Head of caudate nucleus (tissue), 42 donors: ENCODE results near the gene ASB6.
A peak's percentile ranks its signal among the peaks of the same experiment; 100 is the strongest.

ENCODE experiments used
- DNase-seq, 42 donors: peaks; one replicate each; pipeline versions ENCODE4 v3.0.0 to v3.0.0-alpha.2; 2020 to 2021; ENCODE audit warnings: mixed read lengths in 7 of 42
- intact Hi-C: fragments of 100-400 bp; cut with DNase I; formaldehyde crosslinking; loops from one replicate; pipeline ENCODE4 v1.15.0; 2022

Gene ASB6

DNA sequence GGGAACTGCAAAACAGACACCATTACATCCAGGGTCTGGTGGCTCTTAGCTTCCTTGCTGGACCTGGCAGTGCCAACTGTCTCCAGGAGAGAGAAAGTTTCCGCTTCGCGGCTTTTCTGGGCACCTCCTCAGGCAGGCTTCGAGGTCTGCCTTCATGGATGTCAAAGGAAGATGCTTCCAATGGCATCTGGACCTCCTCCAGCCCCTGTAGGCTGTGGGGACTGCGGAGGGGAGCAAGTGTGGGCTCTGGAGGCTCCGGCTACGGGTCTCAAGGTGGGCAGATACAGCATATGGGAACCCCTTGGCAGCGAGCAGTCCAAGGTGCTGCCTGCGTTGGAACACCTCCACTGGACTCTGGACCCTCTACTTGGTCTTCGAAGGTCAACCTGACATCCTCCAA is 27.0 kb downstream of the ASB6 start:
- no peak for DNase-seq
- intact Hi-C loops, result loop anchor here (10.0 kb wide), 1 partner anchor 120 kb away; no protein-coding TSS in a partner anchor

GRCh38 chr9:129613520-129614175 is 28.3 kb downstream of the ASB6 start:
- intact Hi-C loops, result loop anchor here (10.0 kb wide), 1 partner anchor 119 kb away; no protein-coding TSS in a partner anchor
- DNase-seq, result peak; percentile 74 to 96 (median 88)

DNA sequence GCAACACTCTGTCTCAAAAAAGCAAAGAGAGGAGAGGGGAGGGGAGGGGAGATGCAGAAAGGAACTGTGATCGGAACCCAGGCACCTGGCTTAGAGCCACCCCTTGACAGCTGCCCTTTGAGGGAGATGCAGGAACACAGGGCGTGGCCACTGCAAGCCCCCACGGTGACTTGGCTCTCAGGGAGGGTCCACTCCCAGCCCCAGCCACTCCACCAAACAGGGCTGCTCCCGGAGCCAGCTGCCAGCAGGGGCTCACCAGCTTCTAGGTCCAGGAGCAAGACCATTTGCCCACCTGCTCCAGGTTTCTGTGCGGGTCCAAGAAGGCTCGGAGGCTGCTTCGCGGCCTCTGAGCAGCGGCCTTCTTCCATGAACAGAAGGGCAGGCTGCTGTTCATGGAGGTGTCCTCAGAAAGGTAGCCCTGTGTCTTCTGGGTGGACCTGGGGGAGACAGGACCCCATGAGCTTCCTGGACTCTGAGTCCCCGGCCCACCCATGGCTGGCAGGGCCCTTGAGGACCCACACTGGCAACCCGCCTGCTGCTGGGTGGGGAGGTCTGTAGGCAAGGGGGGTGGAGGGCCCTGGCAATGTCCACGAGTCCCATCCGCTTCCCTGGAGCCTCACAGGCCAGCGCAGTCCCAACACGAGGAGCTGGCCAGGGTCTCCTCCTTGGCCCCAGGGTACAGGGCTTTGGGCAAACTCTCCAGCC is 29.0 kb downstream of the ASB6 start:
- peak in 4 of 42 donors; percentile 47 to 62 (median 54) for DNase-seq
- intact Hi-C loops, result loop anchor here (10.0 kb wide), 1 partner anchor 118 kb away; no protein-coding TSS in a partner anchor

DNA sequence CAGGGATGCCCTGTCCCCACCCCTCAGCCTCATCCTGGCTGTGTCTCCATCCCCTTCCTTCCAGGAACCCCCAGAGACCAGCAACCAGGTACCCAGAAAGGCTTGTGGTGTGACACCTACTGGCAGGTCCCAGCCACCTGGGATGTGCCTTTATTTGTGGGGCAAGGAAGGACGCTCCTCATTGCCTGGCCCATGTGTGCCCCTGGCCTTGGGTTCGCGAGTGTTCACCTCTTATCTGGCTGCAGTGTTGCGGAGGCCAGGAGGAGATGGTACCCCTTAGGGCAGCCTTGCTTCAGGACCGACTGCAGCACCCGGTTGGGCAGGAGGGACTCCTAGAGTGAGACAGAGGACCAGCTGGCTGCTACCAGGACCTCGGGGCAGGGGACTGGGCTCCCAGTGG is 29.8 kb downstream of the ASB6 start:
- intact Hi-C loops, result loop anchor here (10.0 kb wide), 1 partner anchor 117 kb away; no protein-coding TSS in a partner anchor
- no peak for DNase-seq

- intact Hi-C loops, result loop anchor here (2.0 to 10.0 kb wide), 3 partner anchors 117 to 473 kb away; no protein-coding TSS in a partner anchor
- DNase-seq, result no peak
Observed at GRCh38 chr9:129611307-129611800, 30.6 kb downstream of the ASB6 start.

GRCh38 chr9:129610473-129611306 is 31.3 kb downstream of the ASB6 start:
- intact Hi-C loops, result loop anchor here (2.0 to 10.0 kb wide), 3 partner anchors 116 to 472 kb away; no protein-coding TSS in a partner anchor
- DNase-seq, result peak; percentile 65 to 89 (median 80)

- DNase-seq, result no peak
- intact Hi-C loops, result loop anchor here (2.0 to 10.0 kb wide), 3 partner anchors 115 to 471 kb away; no protein-coding TSS in a partner anchor
Observed at GRCh38 chr9:129610213-129610472, 31.8 kb downstream of the ASB6 start.

- intact Hi-C loops, result loop anchor here (2.0 to 10.0 kb wide), 3 partner anchors 115 to 471 kb away; no protein-coding TSS in a partner anchor
- no peak for DNase-seq
Observed at GRCh38 chr9:129609486-129610212, 32.3 kb downstream of the ASB6 start.

GRCh38 chr9:129608561-129609481 is 33.1 kb downstream of the ASB6 start:
- intact Hi-C loops, result no loop called here
- DNase-seq, result no peak

DNA sequence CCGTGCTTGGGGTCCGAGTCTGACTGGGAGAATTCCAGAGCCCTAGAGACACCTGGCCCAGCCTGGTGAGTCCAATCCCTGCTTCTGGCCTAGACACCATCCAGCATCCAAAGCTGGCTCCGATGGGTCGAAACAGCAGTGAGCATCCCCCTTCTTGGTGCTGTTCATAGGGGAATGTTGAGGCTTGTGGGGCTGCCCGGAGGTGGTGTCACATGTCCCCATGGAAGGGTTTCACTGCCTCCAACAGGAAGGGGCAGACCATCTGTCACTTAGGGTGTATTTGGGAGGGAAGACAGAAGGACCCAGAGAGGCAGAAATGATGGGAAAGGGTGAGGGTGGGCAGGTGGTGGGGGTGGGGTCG is 34.9 kb downstream of the ASB6 start:
- intact Hi-C loops, result no loop called here
- DNase-seq, result no peak

- DNase-seq, result no peak
- intact Hi-C loops, result no loop called here
Observed at GRCh38 chr9:129606161-129607026, 35.6 kb downstream of the ASB6 start.

- intact Hi-C loops, result no loop called here
- DNase-seq, result no peak
Observed at GRCh38 chr9:129604766-129605163, 37.2 kb downstream of the ASB6 start.

DNA sequence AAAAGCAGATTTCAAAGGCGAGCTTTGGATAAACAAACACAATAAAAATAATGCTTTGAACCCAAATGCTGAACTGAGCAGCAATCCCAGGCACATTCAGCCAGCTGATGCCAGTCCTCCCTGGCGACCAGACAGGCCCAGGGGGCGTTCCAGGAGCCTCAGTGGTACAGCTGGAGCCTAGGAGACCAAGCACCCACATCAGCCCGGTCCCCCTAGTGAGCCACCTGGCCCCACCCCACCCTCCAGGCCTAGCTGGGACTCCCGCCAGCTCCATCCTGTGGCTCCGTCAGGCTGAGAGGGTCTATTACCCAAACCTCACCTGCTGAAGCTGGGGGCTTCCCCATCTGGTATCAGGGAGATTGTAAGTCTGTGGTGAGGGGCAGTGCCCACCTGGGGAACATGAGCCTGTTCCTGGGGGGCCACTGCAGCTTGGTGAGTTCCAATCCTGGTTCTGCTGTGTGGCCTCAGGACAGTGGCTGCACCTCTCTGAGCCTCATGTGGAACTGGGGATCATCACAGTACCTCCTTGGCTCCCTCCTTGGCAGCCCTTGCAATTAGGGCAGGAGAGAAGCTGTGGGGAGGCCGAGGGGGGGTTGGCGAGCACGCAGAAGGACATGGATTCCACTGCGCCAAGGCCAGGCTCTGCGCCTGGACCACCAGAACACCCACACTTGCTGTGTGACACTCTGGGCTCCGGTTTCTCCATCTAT is 37.7 kb downstream of the ASB6 start:
- no peak for DNase-seq
- intact Hi-C loops, result no loop called here

- DNase-seq, result no peak
- intact Hi-C loops, result no loop called here
Observed at GRCh38 chr9:129602598-129603415, 39.1 kb downstream of the ASB6 start.

DNA sequence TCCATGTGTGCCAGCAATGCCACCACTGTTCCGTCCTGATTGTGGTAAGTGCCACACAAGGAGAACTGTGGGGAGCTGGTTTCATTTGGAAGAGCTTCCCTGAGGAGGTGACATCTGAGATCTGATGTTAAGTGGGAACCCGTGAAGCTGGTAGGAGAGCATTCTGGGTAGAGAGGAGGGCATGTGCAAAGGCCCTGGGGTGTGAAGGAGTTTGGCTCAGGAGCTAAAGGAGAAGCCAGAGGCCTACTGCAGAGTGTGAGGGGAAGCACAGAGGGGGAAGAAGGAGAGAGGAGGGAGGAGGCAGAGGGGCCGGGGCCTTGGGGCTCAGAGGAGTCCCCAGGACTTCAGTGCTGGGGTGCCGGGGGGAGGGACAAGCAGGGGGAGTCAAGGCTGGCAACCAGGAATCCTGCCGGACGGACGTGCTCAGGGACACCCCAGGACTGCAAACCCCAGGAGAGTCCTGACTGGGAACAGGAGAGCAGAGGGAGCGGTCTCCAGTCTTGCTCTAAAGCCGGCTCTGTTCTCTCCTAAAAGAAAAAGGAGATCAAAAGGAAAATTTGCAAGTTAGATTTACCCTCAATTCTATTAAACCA is 40.8 kb downstream of the ASB6 start:
- no peak for DNase-seq
- intact Hi-C loops, result no loop called here
